IPS-15b (cell line): ENCODE measurements around the gene PAPLN.

Source experiments
- H3K27me3 ChIP-seq: one replicate; pipeline ENCODE4 v1.6.1; 2013; ENCODE audit warnings: low read length; ENCODE audit not compliant: control insufficient read depth, insufficient read depth
- H3K36me3 ChIP-seq: one replicate; pipeline ENCODE4 v1.6.1; 2013; ENCODE audit warnings: low read length; ENCODE audit not compliant: control insufficient read depth, insufficient read depth
- H3K4me1 ChIP-seq: one replicate; pipeline ENCODE4 v1.6.1; 2013; ENCODE audit warnings: mild to moderate bottlenecking, low read length; ENCODE audit not compliant: control insufficient read depth, insufficient read depth
- H3K4me3 ChIP-seq: one replicate; pipeline ENCODE4 v1.5.1; 2013; ENCODE audit warnings: low read depth, low read length
- H3K9ac ChIP-seq: one replicate; pipeline ENCODE4 v1.6.1; 2013; ENCODE audit warnings: low read depth, mild to moderate bottlenecking, low read length
- H3K9me3 ChIP-seq: one replicate; pipeline ENCODE4 v1.6.1; 2013; ENCODE audit warnings: mild to moderate bottlenecking, low read length; ENCODE audit not compliant: control insufficient read depth, insufficient read depth

Gene PAPLN

DNA sequence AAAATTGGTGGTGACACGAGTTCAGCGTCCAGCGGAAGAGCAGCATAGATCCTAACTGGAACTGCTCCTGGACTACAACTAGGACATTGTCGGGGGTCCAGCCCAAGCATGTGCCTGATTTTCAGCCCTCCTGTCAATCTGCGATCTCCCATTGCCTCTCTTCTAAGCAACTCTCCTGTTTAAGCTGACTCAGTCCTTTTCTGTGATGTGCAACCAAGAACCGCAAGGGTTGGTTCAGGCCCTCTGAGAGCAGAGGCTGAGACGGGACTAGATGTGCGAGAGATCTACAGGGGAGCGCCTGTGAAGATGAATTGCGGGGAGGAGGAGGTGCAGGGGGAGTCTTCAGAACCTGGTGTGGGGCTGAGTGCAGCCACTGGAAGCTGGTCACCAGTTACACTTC is 3.7 kb upstream of the PAPLN start:
- Histone ChIP-seq H3K4me1 (peaks cover 33% of the 10 kb centered on the region), H3K36me3 (no peaks in the 10 kb centered on the region), H3K9me3 (no peaks in the 10 kb centered on the region), H3K9ac (no peak overlapping the region), H3K27me3 (peaks cover 16% of the 10 kb centered on the region), H3K4me3 (no peak overlapping the region)

DNA sequence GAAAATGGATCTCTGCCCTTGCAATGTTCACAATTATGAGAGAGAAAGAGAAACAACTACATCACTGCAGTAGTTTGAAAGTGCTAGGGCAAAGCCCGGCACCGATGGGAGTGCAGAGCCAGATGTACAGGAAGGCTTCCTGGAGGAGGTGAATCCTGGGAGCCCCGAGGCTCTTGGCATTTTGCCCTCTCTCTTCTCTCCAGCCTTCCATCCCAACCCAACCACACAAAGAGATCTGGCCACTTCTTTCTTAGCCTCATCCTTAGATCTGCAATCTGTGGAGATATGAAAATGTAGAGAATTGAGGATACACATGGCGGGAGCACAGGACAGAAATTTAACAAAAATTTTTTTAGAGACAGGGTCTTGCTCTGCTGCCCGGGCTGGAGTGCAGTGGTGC is 3.3 kb upstream of the PAPLN start:
- H3K4me1 ChIP-seq, result peaks cover 33% of the 10 kb centered on the region
- H3K9me3 ChIP-seq, result no peaks in the 10 kb centered on the region
- no peaks in the 10 kb centered on the region for H3K36me3 ChIP-seq
- H3K4me3 ChIP-seq, result no peak overlapping the region
- H3K27me3 ChIP-seq, result peaks cover 21% of the 10 kb centered on the region
- H3K9ac ChIP-seq, result no peak overlapping the region

DNA sequence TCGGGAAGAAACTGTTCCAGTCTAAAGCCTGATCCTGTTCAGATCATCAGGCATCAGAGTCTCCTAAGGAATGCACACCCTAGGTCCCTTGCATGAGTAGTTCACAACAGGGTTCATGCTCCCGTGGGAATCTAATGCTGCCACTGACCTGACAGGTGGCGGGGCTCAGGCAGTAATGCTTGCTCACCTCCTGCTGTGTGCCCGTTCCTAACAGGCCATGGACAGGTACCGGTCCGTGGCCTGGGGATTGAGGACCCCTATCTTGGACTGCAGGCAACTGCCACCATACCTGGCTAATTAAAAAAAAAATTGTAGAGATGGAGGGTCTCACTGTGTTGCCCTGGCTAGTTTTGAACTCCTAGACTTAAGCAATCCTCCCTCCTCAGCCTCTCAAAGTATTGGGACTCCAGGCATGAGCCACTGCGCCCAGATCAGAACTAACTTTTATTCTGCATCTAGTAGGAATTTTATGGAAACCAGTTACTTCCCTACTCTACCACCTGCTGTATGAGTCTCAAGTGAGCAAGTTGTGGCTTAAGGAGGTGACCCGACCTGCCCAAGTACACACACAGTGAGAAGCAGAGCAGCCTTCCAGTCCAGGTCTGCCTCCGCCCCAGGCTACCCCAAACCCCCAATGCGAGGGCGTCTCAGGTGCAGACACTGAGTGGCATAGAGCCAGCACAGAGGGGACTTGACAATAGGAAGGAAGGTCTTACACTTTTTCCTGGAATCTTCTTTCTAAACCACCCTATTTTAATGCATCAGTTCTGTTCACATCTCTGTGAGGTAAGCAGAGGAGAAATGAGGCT is 2.5 kb upstream of the PAPLN start:
- peak overlapping the region; percentile 20 for H3K4me3 ChIP-seq
- no peaks in the 10 kb centered on the region for H3K36me3 ChIP-seq
- peaks cover 25% of the 10 kb centered on the region for H3K27me3 ChIP-seq

GRCh38 chr14:73235531-73236155 is 1.7 kb upstream of the PAPLN start:
- Histone ChIP-seq H3K4me1 (peaks cover 33% of the 10 kb centered on the region), H3K27me3 (peaks cover 29% of the 10 kb centered on the region), H3K9ac (no peak overlapping the region), H3K4me3 (peak overlapping the region; percentile 20), H3K36me3 (no peaks in the 10 kb centered on the region), H3K9me3 (no peaks in the 10 kb centered on the region)

More for the DNA sequence above, 2.5 kb upstream of the PAPLN start:
- H3K4me1 ChIP-seq, result peaks cover 33% of the 10 kb centered on the region
- no peaks in the 10 kb centered on the region for H3K9me3 ChIP-seq
- no peak overlapping the region for H3K9ac ChIP-seq

DNA sequence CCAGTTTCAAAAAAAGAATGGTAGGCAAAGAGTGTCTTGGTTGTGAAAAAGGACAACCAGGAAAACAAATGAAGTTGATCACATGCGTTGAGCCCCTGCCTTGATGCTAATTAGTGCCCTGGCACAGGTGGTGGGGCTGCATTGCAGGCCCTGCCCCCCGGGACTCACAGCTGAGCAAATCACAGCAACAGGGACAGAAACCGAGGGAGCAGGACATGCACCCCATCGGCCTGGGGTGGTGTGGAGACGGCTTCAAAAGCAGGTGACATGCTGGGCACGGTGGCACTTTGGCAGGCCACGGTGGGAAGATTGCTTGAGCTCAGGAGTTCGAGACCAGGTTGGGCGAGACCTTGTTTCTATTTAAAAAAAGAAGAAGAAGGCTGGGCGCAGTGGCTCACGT is 1.1 kb upstream of the PAPLN start:
- Histone ChIP-seq H3K9ac (no peak overlapping the region), H3K4me1 (peaks cover 34% of the 10 kb centered on the region), H3K36me3 (no peaks in the 10 kb centered on the region), H3K27me3 (peaks cover 29% of the 10 kb centered on the region), H3K9me3 (no peaks in the 10 kb centered on the region), H3K4me3 (peak overlapping the region; percentile 28)

DNA sequence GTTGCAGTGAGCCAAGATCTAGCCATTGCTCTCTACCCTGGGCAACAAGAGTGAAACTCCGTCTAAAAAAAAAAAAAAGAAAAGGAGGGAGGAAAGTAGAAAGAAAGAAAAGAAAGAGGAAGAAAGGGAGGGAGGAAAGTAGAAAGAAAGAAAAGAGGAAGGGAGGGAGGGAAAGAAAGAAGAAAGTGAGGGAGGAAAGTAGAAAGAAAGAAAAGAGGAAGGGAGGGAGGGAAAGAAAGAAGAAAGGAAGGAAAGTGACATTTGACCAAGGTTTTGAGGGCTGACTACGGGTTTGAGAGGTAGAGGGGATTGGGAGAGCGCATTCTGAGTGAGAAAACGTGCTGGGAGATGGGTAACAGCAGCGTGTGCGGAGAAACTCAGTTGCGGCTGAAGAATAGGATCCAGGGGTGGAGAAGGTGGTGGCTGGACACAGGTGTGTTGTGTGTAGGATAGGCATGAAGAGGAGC is 521 bp upstream of the PAPLN start:
- H3K36me3 ChIP-seq, result no peaks in the 10 kb centered on the region
- peak overlapping the region; percentile 72 for H3K4me3 ChIP-seq
- H3K4me1 ChIP-seq, result peaks cover 38% of the 10 kb centered on the region
- no peaks in the 10 kb centered on the region for H3K9me3 ChIP-seq
- no peak overlapping the region for H3K9ac ChIP-seq
- peaks cover 29% of the 10 kb centered on the region for H3K27me3 ChIP-seq

DNA sequence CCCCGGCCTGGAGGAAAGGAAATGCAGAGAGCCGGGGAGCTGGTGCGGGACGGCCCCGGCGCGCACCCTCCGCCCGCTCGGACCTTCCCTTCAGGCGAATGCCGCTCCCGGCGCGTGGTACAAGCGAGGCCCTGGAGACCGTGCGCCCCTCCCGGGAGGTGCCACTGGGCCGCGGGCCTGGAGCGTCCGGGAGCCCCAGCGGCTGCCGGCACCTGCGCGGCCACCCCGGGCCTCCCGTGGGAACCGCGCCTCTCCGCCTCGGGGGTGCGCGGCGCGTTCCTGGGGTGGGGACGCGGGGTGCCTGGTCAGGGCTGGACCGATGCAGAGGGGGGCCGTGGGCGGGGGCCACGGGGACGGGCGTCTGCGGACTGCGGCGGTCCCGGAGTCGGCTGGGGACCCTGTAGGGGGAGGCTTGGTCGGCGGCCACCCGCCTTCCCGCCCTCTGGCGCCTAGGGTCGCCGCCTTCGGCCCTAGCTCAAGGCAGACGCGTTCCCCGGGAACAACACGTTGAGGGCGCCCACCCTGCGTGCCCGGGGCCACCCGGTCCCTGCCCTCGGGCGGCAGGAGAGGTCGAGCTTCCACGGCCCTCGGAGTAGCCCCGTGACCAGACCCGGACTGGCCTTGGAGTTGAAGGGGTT is 599 bp downstream of the PAPLN start:
- Histone ChIP-seq H3K36me3 (no peaks in the 10 kb centered on the region), H3K9ac (peak overlapping the region; percentile 54), H3K9me3 (no peaks in the 10 kb centered on the region), H3K27me3 (peaks cover 29% of the 10 kb centered on the region), H3K4me1 (peaks cover 35% of the 10 kb centered on the region), H3K4me3 (peak overlapping the region; percentile 72)

GRCh38 chr14:73238424-73238852 is 1.1 kb downstream of the PAPLN start:
- Histone ChIP-seq H3K27me3 (peaks cover 27% of the 10 kb centered on the region), H3K4me3 (peak overlapping the region; percentile 72), H3K9me3 (no peaks in the 10 kb centered on the region), H3K9ac (peak overlapping the region; percentile 54), H3K4me1 (peaks cover 30% of the 10 kb centered on the region), H3K36me3 (no peaks in the 10 kb centered on the region)

DNA sequence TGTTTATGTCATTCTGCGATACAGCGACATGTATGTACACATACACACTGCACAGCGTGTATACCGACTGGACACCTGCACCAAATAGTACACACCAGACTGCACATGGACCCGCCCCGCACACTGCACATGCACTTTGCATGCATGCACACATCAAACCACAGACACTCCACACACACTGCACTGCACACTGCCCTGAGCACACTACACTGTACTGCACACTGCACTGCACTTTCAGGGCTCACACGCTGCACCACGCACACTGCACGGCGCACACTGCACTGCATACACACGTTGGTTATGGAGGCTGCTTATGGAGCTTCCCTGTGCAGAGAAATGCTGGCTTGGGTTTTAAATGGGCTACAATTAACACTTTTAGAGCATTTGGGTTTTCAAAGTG is 1.6 kb downstream of the PAPLN start:
- Histone ChIP-seq H3K4me3 (peak overlapping the region; percentile 72), H3K4me1 (peaks cover 25% of the 10 kb centered on the region), H3K9ac (no peak overlapping the region), H3K36me3 (no peaks in the 10 kb centered on the region), H3K27me3 (peaks cover 27% of the 10 kb centered on the region), H3K9me3 (no peaks in the 10 kb centered on the region)

GRCh38 chr14:73239393-73240241 is 2.3 kb downstream of the PAPLN start:
- H3K27me3 ChIP-seq, result peaks cover 27% of the 10 kb centered on the region
- H3K4me3 ChIP-seq, result peak overlapping the region; percentile 72
- H3K9ac ChIP-seq, result no peak overlapping the region
- peaks cover 25% of the 10 kb centered on the region for H3K4me1 ChIP-seq
- no peaks in the 10 kb centered on the region for H3K9me3 ChIP-seq
- H3K36me3 ChIP-seq, result no peaks in the 10 kb centered on the region

DNA sequence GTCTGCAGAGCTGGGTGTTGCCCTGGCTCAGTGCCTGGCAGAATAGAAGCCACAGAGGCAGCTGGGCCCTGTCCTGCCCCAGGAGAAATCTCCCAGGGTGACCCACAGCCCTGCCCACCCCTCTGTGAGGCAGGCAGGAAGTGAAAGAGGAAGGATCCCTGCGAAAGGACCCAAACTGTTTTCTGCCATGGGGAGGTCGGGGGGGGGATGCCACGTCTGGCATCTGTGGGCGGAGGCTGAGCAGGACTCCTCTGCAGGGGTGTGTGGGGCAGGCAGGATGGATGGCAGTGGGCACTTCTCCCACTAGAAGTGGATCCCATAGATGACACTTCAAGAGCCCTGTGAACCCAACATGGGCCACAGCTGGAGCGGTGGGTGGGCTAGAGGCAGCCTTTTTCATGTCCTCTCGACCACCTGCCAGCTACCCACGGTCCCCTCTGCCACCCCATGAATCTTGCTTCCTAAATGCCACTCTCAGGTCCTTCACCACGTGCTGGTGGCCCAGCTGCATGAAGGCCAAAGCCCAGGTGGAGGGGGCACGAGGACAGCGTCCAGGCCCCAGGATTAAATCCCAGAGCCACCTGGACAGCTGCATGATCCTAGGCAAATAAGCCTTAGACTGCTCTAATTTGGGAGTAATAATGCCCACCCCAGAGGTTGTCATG is 3.6 kb downstream of the PAPLN start:
- Histone ChIP-seq H3K27me3 (peaks cover 28% of the 10 kb centered on the region), H3K4me3 (no peak overlapping the region), H3K4me1 (peaks cover 18% of the 10 kb centered on the region), H3K9me3 (no peaks in the 10 kb centered on the region), H3K9ac (no peak overlapping the region), H3K36me3 (no peaks in the 10 kb centered on the region)
